ENCODE results near the gene EDEM3. TPM values are rescaled to one million over a fixed set of nuclear protein-coding genes. Genes with fewer than 3 reads are reported as not detected.

The EDEM3 gene
- total and polyA plus RNA-seq, 11 donors = 7.2 to 28.6 (median 17.6) TPM

GRCh38 chr1:184650177-184650866 is 104.3 kb downstream of the EDEM3 start:
- TF ChIP-seq CTCF (IDR thresholded peaks at IDR 0.05) = no peak
- no peak for TF ChIP-seq POLR2A (IDR thresholded peaks at IDR 0.05)
- H3K4me3 ChIP-seq = no peak overlapping the region
- 73 to 87% (median 79%) methylated on average over 5 of the region's 5 CpGs for WGBS, 4 donors
- peaks cover 0 to 5% (median 0%) of the 10 kb centered on the region in 12 donors for H3K9me3 ChIP-seq
- intact Hi-C loops (cut with DNase I) = no loop called here
- H3K27me3 ChIP-seq = no peaks in the 10 kb centered on the region
- H3K4me1 ChIP-seq = peaks cover 0 to 29% (median 21%) of the 10 kb centered on the region in 12 donors
- no peak for DNase-seq
- H3K36me3 ChIP-seq = no peaks in the 10 kb centered on the region
- H3K27ac ChIP-seq = peak overlapping the region in 7 of 12 donors; percentile 55 to 74 (median 67)
- ATAC-seq = no peak

GRCh38 chr1:184649451-184649888 is 105.2 kb downstream of the EDEM3 start:
- Histone ChIP-seq H3K27me3 (no peaks in the 10 kb centered on the region), H3K4me3 (peak overlapping the region in 6 of 12 donors; percentile 1 to 22 (median 8)), H3K4me1 (peaks cover 0 to 29% (median 21%) of the 10 kb centered on the region in 12 donors), H3K27ac (peak overlapping the region in 11 of 12 donors; percentile 50 to 86 (median 67)), H3K36me3 (no peaks in the 10 kb centered on the region), H3K9me3 (peaks cover 0 to 5% (median 0%) of the 10 kb centered on the region in 12 donors)
- intact Hi-C loops (cut with DNase I) = no loop called here
- no peak for TF ChIP-seq POLR2A (IDR thresholded peaks at IDR 0.05)
- TF ChIP-seq CTCF (IDR thresholded peaks at IDR 0.05) = no peak
- WGBS, 4 donors = 61 to 62% (median 61%) methylated on average over 7 of the region's 7 CpGs
- no peak for DNase-seq
- peak; percentile 79 to 95 (median 88) for ATAC-seq

- ATAC-seq (peak in 2 of 4 donors; percentile 6 to 44), DNase-seq (no peak)
- TF ChIP-seq POLR2A (IDR thresholded peaks at IDR 0.05) (no peak), CTCF (IDR thresholded peaks at IDR 0.05) (no peak)
- peaks cover 0 to 29% (median 21%) of the 10 kb centered on the region in 12 donors for H3K4me1 ChIP-seq
- intact Hi-C loops (cut with DNase I) = no loop called here
- 69 to 75% (median 72%) methylated on average over 6 of the region's 6 CpGs for WGBS, 4 donors
- peak overlapping the region in 3 of 12 donors; percentile 1 to 22 (median 7) for H3K4me3 ChIP-seq
- H3K9me3 ChIP-seq = peaks cover 0 to 5% (median 0%) of the 10 kb centered on the region in 12 donors
- no peaks in the 10 kb centered on the region for H3K36me3 ChIP-seq
- H3K27me3 ChIP-seq = no peaks in the 10 kb centered on the region
- peak overlapping the region in 11 of 12 donors; percentile 50 to 86 (median 67) for H3K27ac ChIP-seq
Observed at GRCh38 chr1:184648856-184649201, 105.8 kb downstream of the EDEM3 start.

GRCh38 chr1:184648160-184648855 is 106.3 kb downstream of the EDEM3 start:
- Histone ChIP-seq H3K27me3 (no peaks in the 10 kb centered on the region), H3K9me3 (peaks cover 0 to 5% (median 0%) of the 10 kb centered on the region in 12 donors), H3K4me1 (peaks cover 0 to 29% (median 21%) of the 10 kb centered on the region in 12 donors), H3K4me3 (no peak overlapping the region), H3K27ac (peak overlapping the region in 5 of 12 donors; percentile 62 to 70 (median 63)), H3K36me3 (no peaks in the 10 kb centered on the region)
- ATAC-seq (no peak), DNase-seq (no peak)
- TF ChIP-seq POLR2A (IDR thresholded peaks at IDR 0.05) (no peak), CTCF (IDR thresholded peaks at IDR 0.05) (no peak)
- 92 to 95% (median 93%) methylated on average over 4 of the region's 4 CpGs for WGBS, 4 donors
- intact Hi-C loops (cut with DNase I) = no loop called here

Data from heart left ventricle (tissue), 16 donors.